MM.1S (cell line): ENCODE data around the gene FOXN4.

Source experiments
- DNase-seq: peaks from one replicate; pipeline ENCODE4 v3.0.0-alpha.2; 2015
- H2AFZ ChIP-seq: fragments of 300-600 bp; sonication (generic); 2 replicates; pipeline ENCODE4 v1.6.0; 2016; ENCODE audit warnings: antibody characterized with exemption, low read length
- H3F3A ChIP-seq: fragments of 300-600 bp; sonication (generic); 2 replicates; pipeline ENCODE4 v1.6.1; 2016; ENCODE audit warnings: mild to moderate bottlenecking, antibody characterized with exemption, low read length, moderate library complexity, mixed read lengths; ENCODE audit not compliant: insufficient read depth
- H3K27ac ChIP-seq: fragments of 300-600 bp; sonication (generic); 2 replicates; pipeline ENCODE4 v1.5.1; 2016; ENCODE audit warnings: mild to moderate bottlenecking, low read length
- H3K27me3 ChIP-seq: fragments of 300-600 bp; sonication (generic); replicated peaks from 2 replicates; pipeline ENCODE4 v1.6.0; 2016; ENCODE audit warnings: low read length; ENCODE audit not compliant: insufficient read depth
- H3K36me3 ChIP-seq: fragments of 300-600 bp; sonication (generic); replicated peaks from 2 replicates; pipeline ENCODE4 v1.6.1; 2016; ENCODE audit warnings: mild to moderate bottlenecking, low read length, mixed read lengths; ENCODE audit not compliant: insufficient read depth
- H3K4me1 ChIP-seq: fragments of 300-600 bp; sonication (generic); 2 replicates; pipeline ENCODE4 v1.6.1; 2016; ENCODE audit warnings: low read length, mixed read lengths
- H3K4me2 ChIP-seq: fragments of 300-600 bp; sonication (generic); 2 replicates; pipeline ENCODE4 v1.6.0; 2016; ENCODE audit warnings: low read depth, low read length
- H3K4me3 ChIP-seq: fragments of 300-600 bp; sonication (generic); 2 replicates; pipeline ENCODE4 v1.5.1; 2016; ENCODE audit warnings: low read length, mixed read lengths
- H3K79me2 ChIP-seq: fragments of 300-600 bp; sonication (generic); 2 replicates; pipeline ENCODE4 v1.6.1; 2016; ENCODE audit warnings: mixed run types, low read length, mixed read lengths
- H3K9ac ChIP-seq: fragments of 300-600 bp; sonication (generic); 2 replicates; pipeline ENCODE4 v1.6.1; 2016; ENCODE audit warnings: low read length, mixed read lengths
- H3K9me2 ChIP-seq: fragments of 300-600 bp; sonication (generic); replicated peaks from 2 replicates; pipeline ENCODE4 v1.6.1; 2016; ENCODE audit warnings: mild to moderate bottlenecking, low read length, mixed read lengths; ENCODE audit not compliant: insufficient read depth
- H3K9me3 ChIP-seq: fragments of 300-600 bp; sonication (generic); replicated peaks from 2 replicates; pipeline ENCODE4 v1.6.1; 2016; ENCODE audit warnings: mild to moderate bottlenecking, low read length, mixed read lengths; ENCODE audit not compliant: insufficient read depth
- H4K20me1 ChIP-seq: fragments of 300-600 bp; sonication (generic); 2 replicates; pipeline ENCODE4 v1.6.1; 2016; ENCODE audit warnings: mild to moderate bottlenecking, low read length, moderate library complexity, mixed read lengths; ENCODE audit not compliant: insufficient read depth
- EZH2 ChIP-seq: fragments of 300-600 bp; sonication (generic); optimal IDR thresholded peaks from 2 replicates; pipeline ENCODE3; 2017; ENCODE audit warnings: low read depth, mild to moderate bottlenecking, antibody characterized with exemption, low read length, mixed read lengths
- EZH2phosphoT487 ChIP-seq: fragments of 300-600 bp; sonication (generic); IDR thresholded peaks from 2 replicates; pipeline ENCODE4 v1.6.1; 2018; ENCODE audit warnings: antibody characterized with exemption, low read length
- TF ChIP-seq, protein P1 (sequence below): fragments of 300-600 bp; sonication (generic); IDR thresholded peaks from 2 replicates; pipeline ENCODE4 v1.5.1; 2016; ENCODE audit warnings: antibody characterized with exemption, low read length, mixed read lengths

The FOXN4 gene

DNA sequence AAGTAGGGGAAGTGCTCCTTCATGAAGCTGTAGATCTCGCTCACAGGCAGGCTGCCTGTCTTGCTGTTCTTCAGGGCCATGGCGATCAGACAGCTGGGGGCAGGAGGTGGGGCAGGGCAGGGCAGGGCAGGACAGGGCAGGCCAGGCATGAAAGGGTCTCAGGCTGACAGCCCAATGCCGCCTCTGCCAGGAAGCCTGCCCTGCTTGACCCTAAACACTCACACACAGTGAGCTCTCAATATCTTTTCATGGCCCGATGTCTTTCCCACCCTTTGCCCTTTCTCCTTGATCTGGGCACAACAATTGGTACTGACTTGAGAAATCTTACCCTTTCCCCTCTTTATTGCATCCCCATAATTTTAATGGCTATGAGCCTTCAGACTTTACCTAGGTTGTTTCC, 22.4 kb downstream of the FOXN4 start:
- Histone ChIP-seq H3K9me3 (no peaks in the 10 kb centered on the region), H3K79me2 (no peaks in the 10 kb centered on the region), H3K9ac (no peak overlapping the region), H3K27ac (no peak overlapping the region), H3K4me2 (no peak overlapping the region), H3K36me3 (no peaks in the 10 kb centered on the region), H3K4me1 (no peaks in the 10 kb centered on the region), H2AFZ (no peak overlapping the region), H3F3A (no peaks in the 10 kb centered on the region), H4K20me1 (no peaks in the 10 kb centered on the region), H3K4me3 (no peak overlapping the region), H3K9me2 (no peaks in the 10 kb centered on the region), H3K27me3 (0 out of 2 replicates have a peak, but pooled peaks cover 4% of the 10 kb centered on the region)
- DNase-seq, result no peak
- no peak for TF ChIP-seq EZH2phosphoT487
- TF ChIP-seq, protein P1, sequence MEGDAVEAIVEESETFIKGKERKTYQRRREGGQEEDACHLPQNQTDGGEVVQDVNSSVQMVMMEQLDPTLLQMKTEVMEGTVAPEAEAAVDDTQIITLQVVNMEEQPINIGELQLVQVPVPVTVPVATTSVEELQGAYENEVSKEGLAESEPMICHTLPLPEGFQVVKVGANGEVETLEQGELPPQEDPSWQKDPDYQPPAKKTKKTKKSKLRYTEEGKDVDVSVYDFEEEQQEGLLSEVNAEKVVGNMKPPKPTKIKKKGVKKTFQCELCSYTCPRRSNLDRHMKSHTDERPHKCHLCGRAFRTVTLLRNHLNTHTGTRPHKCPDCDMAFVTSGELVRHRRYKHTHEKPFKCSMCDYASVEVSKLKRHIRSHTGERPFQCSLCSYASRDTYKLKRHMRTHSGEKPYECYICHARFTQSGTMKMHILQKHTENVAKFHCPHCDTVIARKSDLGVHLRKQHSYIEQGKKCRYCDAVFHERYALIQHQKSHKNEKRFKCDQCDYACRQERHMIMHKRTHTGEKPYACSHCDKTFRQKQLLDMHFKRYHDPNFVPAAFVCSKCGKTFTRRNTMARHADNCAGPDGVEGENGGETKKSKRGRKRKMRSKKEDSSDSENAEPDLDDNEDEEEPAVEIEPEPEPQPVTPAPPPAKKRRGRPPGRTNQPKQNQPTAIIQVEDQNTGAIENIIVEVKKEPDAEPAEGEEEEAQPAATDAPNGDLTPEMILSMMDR, result no peak
- TF ChIP-seq EZH2, result no peak

- Histone ChIP-seq H3F3A (no peaks in the 10 kb centered on the region), H3K9me2 (no peaks in the 10 kb centered on the region), H3K27ac (no peak overlapping the region), H4K20me1 (no peaks in the 10 kb centered on the region), H3K4me3 (no peak overlapping the region), H3K9me3 (no peaks in the 10 kb centered on the region), H3K4me2 (no peak overlapping the region), H3K79me2 (no peaks in the 10 kb centered on the region), H3K27me3 (0 out of 2 replicates have a peak, but pooled peaks cover 4% of the 10 kb centered on the region), H3K9ac (no peak overlapping the region), H2AFZ (no peak overlapping the region), H3K36me3 (no peaks in the 10 kb centered on the region), H3K4me1 (no peaks in the 10 kb centered on the region)
- no peak for DNase-seq
- TF ChIP-seq EZH2phosphoT487 (no peak), EZH2 (no peak)
- TF ChIP-seq, protein P1, result no peak
Observed at GRCh38 chr12:109286252-109286651, 22.8 kb downstream of the FOXN4 start.

- Histone ChIP-seq H3K27ac (no peak overlapping the region), H3K36me3 (no peaks in the 10 kb centered on the region), H3K4me2 (no peak overlapping the region), H3K4me1 (no peaks in the 10 kb centered on the region), H3K4me3 (no peak overlapping the region), H3K27me3 (no peaks in the 10 kb centered on the region), H3K9me2 (no peaks in the 10 kb centered on the region), H3F3A (no peaks in the 10 kb centered on the region), H3K9ac (no peak overlapping the region), H3K9me3 (no peaks in the 10 kb centered on the region), H3K79me2 (no peaks in the 10 kb centered on the region), H4K20me1 (no peaks in the 10 kb centered on the region), H2AFZ (no peak overlapping the region)
- TF ChIP-seq EZH2phosphoT487, result no peak
- no peak for TF ChIP-seq EZH2
- TF ChIP-seq, protein P1, result no peak
- no peak for DNase-seq
Observed at GRCh38 chr12:109284392-109284791, 24.7 kb downstream of the FOXN4 start.

- H3K27ac ChIP-seq, result no peak overlapping the region
- H3K36me3 ChIP-seq, result no peaks in the 10 kb centered on the region
- DNase-seq, result no peak
- no peaks in the 10 kb centered on the region for H3K9me3 ChIP-seq
- no peak overlapping the region for H3K9ac ChIP-seq
- no peak overlapping the region for H2AFZ ChIP-seq
- no peaks in the 10 kb centered on the region for H3K4me1 ChIP-seq
- TF ChIP-seq, protein P1, result no peak
- TF ChIP-seq EZH2, result no peak
- TF ChIP-seq EZH2phosphoT487, result no peak
- H4K20me1 ChIP-seq, result no peaks in the 10 kb centered on the region
- H3K27me3 ChIP-seq, result no peaks in the 10 kb centered on the region
- no peaks in the 10 kb centered on the region for H3F3A ChIP-seq
- no peak overlapping the region for H3K4me3 ChIP-seq
- no peaks in the 10 kb centered on the region for H3K79me2 ChIP-seq
- H3K4me2 ChIP-seq, result no peak overlapping the region
- H3K9me2 ChIP-seq, result no peaks in the 10 kb centered on the region
Observed at GRCh38 chr12:109281452-109281851, 27.6 kb downstream of the FOXN4 start.
